HG03060 (cell line): ENCODE measurements around the gene PDZRN3.

Experiments used
- ATAC-seq: cut with Tn5 transposase; IDR thresholded peaks from one replicate; pipeline ENCODE4 v1.9.1; 2021; ENCODE audit warnings: low read depth, moderate number of reproducible peaks; ENCODE audit not compliant: unreplicated experiment

Gene PDZRN3

GRCh38 chr3:73530022-73530396 lies 94.7 kb downstream of the PDZRN3 start:
- ATAC-seq = no peak

- no peak for ATAC-seq
Observed at GRCh38 chr3:73529308-73530021, 95.3 kb downstream of the PDZRN3 start.

DNA sequence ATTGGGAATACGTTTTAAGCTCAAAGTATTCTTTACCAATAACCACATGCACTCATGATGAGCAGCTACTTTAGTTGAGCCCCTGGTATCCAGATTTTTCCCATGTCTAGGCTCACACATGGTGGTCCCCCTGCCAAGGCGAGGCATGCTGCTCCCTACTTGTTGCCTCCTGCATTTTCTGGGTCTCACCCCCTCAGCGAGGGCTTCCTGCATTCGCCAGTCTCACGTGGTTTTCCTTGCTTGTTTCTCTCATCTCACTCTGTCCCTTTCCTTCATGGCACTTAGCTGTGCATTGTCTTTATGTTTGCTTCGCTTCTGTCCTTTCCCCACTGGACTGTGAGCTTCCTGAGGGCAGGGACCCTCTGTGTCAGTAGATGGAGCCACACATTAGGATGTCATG lies 99.2 kb downstream of the PDZRN3 start:
- no peak for ATAC-seq

GRCh38 chr3:73523661-73524060 lies 101.1 kb downstream of the PDZRN3 start:
- ATAC-seq = no peak

GRCh38 chr3:73521734-73522336 lies 102.9 kb downstream of the PDZRN3 start:
- ATAC-seq = no peak

DNA sequence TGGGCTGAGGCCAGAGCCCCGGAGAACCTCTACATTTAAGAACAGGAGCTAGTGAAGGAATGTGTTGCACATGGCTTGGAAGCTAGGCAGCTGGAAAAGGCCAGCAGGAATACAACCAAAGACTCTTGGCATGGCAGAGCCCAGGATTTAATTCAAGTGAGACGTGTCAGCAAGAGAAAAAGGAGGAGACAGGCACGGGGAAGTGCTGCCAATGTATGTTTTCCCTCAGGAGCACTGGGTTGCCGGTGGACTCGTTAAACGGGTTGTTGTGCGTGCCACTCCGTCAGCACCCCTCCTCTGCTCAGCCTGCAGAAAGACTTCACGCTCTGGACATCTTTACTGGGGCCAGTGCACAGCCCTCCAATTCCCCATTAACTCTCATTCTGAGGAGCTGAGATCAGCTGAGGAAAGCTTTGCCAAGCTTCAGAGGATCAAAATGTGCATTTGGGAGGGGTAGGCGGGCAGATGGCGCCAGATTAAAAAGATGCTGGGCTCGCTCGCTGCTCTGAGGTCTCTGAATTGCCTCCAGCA lies 103.7 kb downstream of the PDZRN3 start:
- ATAC-seq = no peak

GRCh38 chr3:73516631-73517030 lies 108.1 kb downstream of the PDZRN3 start:
- ATAC-seq = no peak

GRCh38 chr3:73513260-73513659 lies 111.5 kb downstream of the PDZRN3 start:
- ATAC-seq = no peak

GRCh38 chr3:73511571-73512525 lies 112.9 kb downstream of the PDZRN3 start:
- ATAC-seq = no peak

GRCh38 chr3:73510784-73511183 lies 114.0 kb downstream of the PDZRN3 start:
- no peak for ATAC-seq

GRCh38 chr3:73510334-73510733 lies 114.4 kb downstream of the PDZRN3 start:
- no peak for ATAC-seq

DNA sequence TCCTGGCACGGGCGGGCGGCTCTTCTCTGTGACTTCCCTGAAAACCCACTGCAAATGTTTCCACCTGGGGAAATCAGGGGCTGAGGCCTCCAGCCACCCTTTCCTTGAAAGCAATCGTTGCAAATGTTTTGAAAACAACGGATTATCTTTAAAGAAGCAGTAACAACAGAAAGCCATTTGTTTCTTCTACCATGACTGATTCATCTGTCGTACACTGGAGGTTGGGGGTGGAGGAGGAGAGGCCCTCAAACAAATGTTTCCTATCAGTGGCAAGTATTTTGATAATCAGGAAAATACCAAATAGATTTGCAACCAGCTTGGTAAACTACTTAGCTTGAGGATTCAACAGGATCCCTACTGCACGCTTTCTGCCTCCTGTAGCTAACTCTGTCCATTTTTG lies 114.9 kb downstream of the PDZRN3 start:
- no peak for ATAC-seq

- no peak for ATAC-seq
Observed at GRCh38 chr3:73509066-73509465, 115.7 kb downstream of the PDZRN3 start.

DNA sequence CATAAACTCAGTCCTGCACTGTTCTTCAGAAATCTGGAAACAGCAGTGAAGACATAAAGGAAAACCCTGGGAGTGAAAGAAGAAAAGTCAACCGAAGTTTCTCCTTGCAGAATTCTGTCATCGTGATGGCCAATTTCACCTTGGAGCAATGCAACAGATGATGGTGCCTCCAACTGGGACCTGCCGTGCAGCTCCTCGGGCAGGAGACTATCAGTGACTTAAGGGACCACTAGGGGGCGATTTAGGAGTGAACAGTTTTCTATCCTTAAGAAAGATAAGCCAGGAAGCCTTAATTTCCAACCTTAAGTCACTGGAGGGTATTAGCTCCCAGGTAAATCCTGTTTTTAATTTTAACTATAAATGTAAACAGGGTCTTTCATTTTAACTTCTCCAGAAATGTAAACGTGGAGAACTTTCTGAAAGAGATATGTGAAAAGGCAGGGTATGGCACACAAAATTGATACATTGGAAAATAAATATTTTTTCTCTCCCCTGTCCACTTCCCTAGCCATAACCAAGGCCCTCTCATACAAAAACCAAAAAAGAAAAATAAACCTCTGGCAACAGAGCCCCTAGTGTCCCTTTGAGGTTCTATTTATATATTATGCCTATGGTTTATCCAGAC lies 116.3 kb downstream of the PDZRN3 start:
- ATAC-seq = no peak

GRCh38 chr3:73504852-73505251 lies 119.9 kb downstream of the PDZRN3 start:
- ATAC-seq = no peak

DNA sequence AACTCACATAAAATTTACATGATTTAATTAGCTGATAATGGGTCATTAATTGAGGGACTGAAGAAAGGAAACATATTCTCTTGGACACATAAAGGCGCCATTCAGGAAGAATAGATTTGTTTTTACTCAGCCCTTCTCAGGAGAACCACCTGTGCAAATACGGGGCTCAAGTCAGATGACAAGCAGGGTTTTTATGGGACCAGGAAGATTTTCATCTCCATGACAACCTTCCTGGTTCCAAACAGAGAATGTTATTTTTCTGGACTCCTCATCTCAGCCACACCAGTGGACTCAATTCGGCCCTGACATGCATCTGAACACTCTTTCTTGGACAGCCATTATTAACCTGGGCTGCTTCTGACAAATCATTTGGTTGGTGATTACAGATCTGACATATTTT lies 120.5 kb downstream of the PDZRN3 start:
- no peak for ATAC-seq

GRCh38 chr3:73503781-73504180 lies 121.0 kb downstream of the PDZRN3 start:
- ATAC-seq = no peak

GRCh38 chr3:73502609-73503583 lies 121.8 kb downstream of the PDZRN3 start:
- no peak for ATAC-seq

DNA sequence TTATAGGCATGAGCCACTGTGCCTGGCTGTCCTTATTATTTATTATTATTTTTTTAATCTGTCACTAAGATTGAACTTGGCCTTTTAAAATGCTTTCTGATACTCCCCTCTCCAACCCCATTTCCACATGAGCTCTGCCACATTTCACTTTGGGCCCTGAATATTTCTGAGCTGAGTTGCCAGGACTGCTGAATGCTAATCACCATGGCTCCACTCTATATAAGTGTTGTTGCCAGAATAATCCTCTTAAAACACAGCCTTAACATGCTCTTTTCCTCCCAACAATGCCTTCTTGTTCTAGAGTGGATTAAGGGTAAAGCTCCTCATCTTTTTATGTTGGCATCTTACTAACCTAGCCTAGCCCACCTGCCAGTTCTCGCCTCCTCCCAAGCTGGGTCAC lies 124.4 kb downstream of the PDZRN3 start:
- no peak for ATAC-seq
